HepG2 (cell line): Measurements from ENCODE around the gene FHIT. TPM values are rescaled to one million over a fixed set of nuclear protein-coding genes. Genes with fewer than 3 reads are reported as not detected.

Experiments used
- ATAC-seq: fragments of 200-7000 bp; cut with Tn5 transposase; 3 replicates; pipeline ENCODE4 v1.9.1; 2020; ENCODE audit warnings: mild to moderate bottlenecking, moderate library complexity
- BruUV-seq: library from RNA; stranded (reverse); fragments of 400-500 nt; replicated peaks from 2 replicates; lab custom pipeline; 2021; lab: Mats Ljungman, UMichigan
- CTCF ChIA-PET: fragments of 300-600 bp; formaldehyde crosslinking; extraction: SDS; loops from one replicate; lab custom pipeline; 2021; ENCODE audit warnings: low total read pairs, inconsistent platforms, low intra/inter-chr PET ratio; lab: Yijun Ruan, JAX
- POLR2A ChIA-PET: fragments of 350-600 bp; sonication (Branson Sonifier 250); formaldehyde crosslinking; loops from one replicate; lab custom pipeline; 2020; ENCODE audit warnings: antibody characterized with exemption, inconsistent platforms; lab: Yijun Ruan, JAX
- DNase-seq: peaks from one replicate; pipeline ENCODE4 v3.0.0-alpha.2; 2015; ENCODE audit warnings: low spot score
- FAIRE-seq: peaks from 3 replicates; lab custom pipeline; 2011; peaks lifted over from hg19 to GRCh38; lab: Jason Lieb, UNC
- H2AFZ ChIP-seq: one replicate; pipeline ENCODE4 v1.6.1; 2011; ENCODE audit warnings: low read length, inconsistent platforms
- H3K27ac ChIP-seq: fragments of 300-600 bp; 3 replicates; pipeline ENCODE4 v1.8.0; 2011; ENCODE audit warnings: mixed run types, mild to moderate bottlenecking, mixed read lengths, low read length, inconsistent platforms; ENCODE audit not compliant: insufficient read depth; ENCODE audit errors: extremely low read length
- H3K27me3 ChIP-seq, 2 experiments: fragments of 200-600 bp in 1 of 2; 2 replicates in 1 of 2; 3 replicates in 1 of 2; pipeline versions ENCODE4 v1.6.0 to v1.8.0; 2011; ENCODE audit warnings: low read length in 2 of 2, mild to moderate bottlenecking in 2 of 2, moderate library complexity in 2 of 2, inconsistent platforms in 1 of 2; ENCODE audit not compliant: insufficient read depth in 2 of 2, control insufficient read depth in 1 of 2
- H3K36me3 ChIP-seq, 2 experiments: fragments of 200-600 bp in 1 of 2; replicated peaks in 1 of 2; 2 replicates in 1 of 2; 3 replicates in 1 of 2; pipeline versions ENCODE4 v1.5.1 to v1.8.0; 2011; ENCODE audit warnings: low read length in 2 of 2, inconsistent platforms in 1 of 2; ENCODE audit not compliant: insufficient read depth in 2 of 2, control insufficient read depth in 1 of 2
- H3K4me1 ChIP-seq: 2 replicates; pipeline ENCODE4 v1.5.1; 2012; ENCODE audit warnings: low read length, inconsistent platforms; ENCODE audit not compliant: insufficient read depth
- H3K4me2 ChIP-seq: 2 replicates; pipeline ENCODE4 v1.6.0; 2011; ENCODE audit warnings: low read depth, low read length, inconsistent platforms
- H3K4me3 ChIP-seq, 3 experiments: fragments of 200-600 bp in 1 of 3; sonication (generic), shearing (Covaris generic) in 1 of 3; replicated peaks in 1 of 3; 2 replicates each; pipeline ENCODE4 v1.5.1; 2011 to 2016; ENCODE audit warnings: low read length in 3 of 3, inconsistent platforms in 2 of 3, low read depth in 2 of 3, mild to moderate bottlenecking in 2 of 3, control low read depth in 1 of 3, mixed read lengths in 1 of 3; ENCODE audit not compliant: insufficient read depth in 1 of 3
- H3K79me2 ChIP-seq: one replicate; pipeline ENCODE4 v1.6.1; 2011; ENCODE audit warnings: low read length, inconsistent platforms; ENCODE audit not compliant: insufficient read depth
- H3K9ac ChIP-seq: 2 replicates; pipeline ENCODE4 v1.6.0; 2011; ENCODE audit warnings: mild to moderate bottlenecking, low read depth, low read length, inconsistent platforms; ENCODE audit not compliant: insufficient read depth
- H3K9me3 ChIP-seq: 2 replicates; pipeline ENCODE4 v1.5.1; 2012; ENCODE audit warnings: mild to moderate bottlenecking, low read length
- H4K20me1 ChIP-seq: 2 replicates; pipeline ENCODE4 v1.6.0; 2011; ENCODE audit warnings: inconsistent platforms, mild to moderate bottlenecking, low read length, moderate library complexity; ENCODE audit not compliant: insufficient read depth
- EP300 ChIP-seq, 3 experiments: sonication (generic) in 1 of 3; formaldehyde crosslinking in 1 of 3; IDR thresholded peaks; 2 replicates each; pipeline versions ENCODE4 v1.5.1 to v1.6.1; 2011 to 2020; ENCODE audit warnings: low read depth in 2 of 3, low read length in 2 of 3, borderline replicate concordance in 1 of 3, improper control_type of control experiment in 1 of 3, mild to moderate bottlenecking in 1 of 3, missing genetic modification reagents in 1 of 3, moderate library complexity in 1 of 3
- GPN1 ChIP-seq: sonication (generic); formaldehyde crosslinking; IDR thresholded peaks from 2 replicates; pipeline ENCODE4 v1.5.1; 2020; ENCODE audit warnings: missing genetic modification reagents, borderline replicate concordance
- KAT2B ChIP-seq: fragments of 150-350 bp; IDR thresholded peaks from 2 replicates; pipeline ENCODE4 v1.6.1; 2014; ENCODE audit warnings: low read depth, low read length, borderline replicate concordance
- KAT8 ChIP-seq: IDR thresholded peaks from 2 replicates; pipeline ENCODE4 v1.6.1; 2016; ENCODE audit warnings: missing genetic modification reagents, missing compliant biosample characterization
- MYC ChIP-seq: sonication (generic); formaldehyde crosslinking; IDR thresholded peaks from 2 replicates; pipeline ENCODE4 v1.9.0; 2021; ENCODE audit warnings: missing genetic modification reagents, borderline replicate concordance
- PITX1 ChIP-seq: sonication (generic); formaldehyde crosslinking; IDR thresholded peaks from 2 replicates; pipeline ENCODE4 v1.5.1; 2020; ENCODE audit warnings: mild to moderate bottlenecking, missing genetic modification reagents
- RBFOX2 ChIP-seq: fragments of 200-400 bp; formaldehyde crosslinking; IDR thresholded peaks from 2 replicates; pipeline ENCODE4 v1.6.1; 2017; ENCODE audit warnings: low read depth, mild to moderate bottlenecking, low read length
- SMAD3 ChIP-seq: sonication (generic); formaldehyde crosslinking; IDR thresholded peaks from 2 replicates; pipeline ENCODE4 v1.4.0; 2020; ENCODE audit warnings: missing genetic modification reagents
- TP53 ChIP-seq: sonication (generic); formaldehyde crosslinking; conservative IDR thresholded peaks from 2 replicates; pipeline ENCODE4 v1.4.0; 2020; ENCODE audit warnings: missing genetic modification reagents
- ZBTB20 ChIP-seq: sonication (generic); formaldehyde crosslinking; IDR thresholded peaks from 2 replicates; pipeline ENCODE4 v1.8.1; 2023; ENCODE audit warnings: missing genetic modification reagents, low read depth, mild to moderate bottlenecking, borderline replicate concordance
- ZFP1 ChIP-seq: IDR thresholded peaks from 2 replicates; pipeline ENCODE4 v1.6.1; 2016
- ZNF256 ChIP-seq: sonication (generic); formaldehyde crosslinking; conservative IDR thresholded peaks from 2 replicates; pipeline ENCODE4 v1.4.0; 2020; ENCODE audit warnings: missing genetic modification reagents
- ZNF367 ChIP-seq: sonication (generic); formaldehyde crosslinking; IDR thresholded peaks from 2 replicates; pipeline ENCODE4 v1.4.0; 2020; ENCODE audit warnings: missing genetic modification reagents, borderline replicate concordance
- ZNF577 ChIP-seq: sonication (generic); formaldehyde crosslinking; IDR thresholded peaks from 2 replicates; pipeline ENCODE4 v1.4.0; 2020; ENCODE audit warnings: mild to moderate bottlenecking, low read depth, missing genetic modification reagents, borderline replicate concordance
- ZNF766 ChIP-seq: sonication (generic); formaldehyde crosslinking; IDR thresholded peaks from 2 replicates; pipeline ENCODE4 v1.5.0; 2020; ENCODE audit warnings: missing genetic modification reagents, borderline replicate concordance
- WGBS: methylation state at CpG from one replicate; pipeline ENCODE4 v1.1.6; 2017; ENCODE audit warnings: low lambda C conversion rate; 5-methylcytosine and 5-hydroxymethylcytosine counted together
- in situ Hi-C: cut with HindIII; loops from 2 replicates; pipeline ENCODE4 v1.10.0; 2017; ENCODE audit warnings: low pct_unique_long_range_greater_than_20kb; ENCODE audit not compliant: extremely low pct_ligation_motif_present
- intact Hi-C: fragments of 100-400 bp; cut with micrococcal nuclease; formaldehyde crosslinking; loops from one replicate; pipeline ENCODE4 v1.10.0; 2022; ENCODE audit not compliant: unreplicated experiment
- polyA plus RNA-seq, 8 experiments: library from polyadenylated mRNA; depleted of rRNA in 3 of 8; stranded (reverse) in 7 of 8; unstranded in 1 of 8; fragments of >200 nt; fragmentation: Illumina TruSeq in 4 of 8; extraction: Trizol in 4 of 8; gene quantifications; 2 replicates each; pipeline versions ENCODE4 v1.2.1 to v1.2.3, GENCODE V29; 2011 to 2016; ENCODE audit warnings: low read depth in 4 of 8, missing spikeins in 1 of 8, mixed read lengths in 1 of 8; ENCODE audit not compliant: insufficient read depth in 1 of 8
- total RNA-seq, 5 experiments: library from RNA; depleted of rRNA; stranded (reverse); fragments of >200 nt; fragmentation: Illumina TruSeq; extraction: Trizol; gene quantifications; 2 replicates each; pipeline ENCODE4 v1.2.3, GENCODE V29; 2016; ENCODE audit warnings: low read depth in 1 of 5
- TF ChIP-seq, protein P1 (sequence below): sonication (generic); formaldehyde crosslinking; IDR thresholded peaks from 2 replicates; pipeline ENCODE4 v1.5.1; 2020; ENCODE audit warnings: missing genetic modification reagents, mild to moderate bottlenecking, borderline replicate concordance
- TF ChIP-seq, protein P2 (sequence below): sonication (generic); formaldehyde crosslinking; IDR thresholded peaks from 2 replicates; pipeline ENCODE4 v1.8.1; 2022; ENCODE audit warnings: mild to moderate bottlenecking, missing genetic modification reagents
- TF ChIP-seq, protein P3 (sequence below): IDR thresholded peaks from 2 replicates; pipeline ENCODE4 v1.6.1; 2012; ENCODE audit warnings: low read depth, low read length, improper control_type of control experiment

FHIT gene
- total and polyA plus RNA-seq, 2 of the 13 experiments (the other 11 are each of a cell fraction or from before 2014, with no cell fraction given), result 4.0 to 4.6 TPM

DNA sequence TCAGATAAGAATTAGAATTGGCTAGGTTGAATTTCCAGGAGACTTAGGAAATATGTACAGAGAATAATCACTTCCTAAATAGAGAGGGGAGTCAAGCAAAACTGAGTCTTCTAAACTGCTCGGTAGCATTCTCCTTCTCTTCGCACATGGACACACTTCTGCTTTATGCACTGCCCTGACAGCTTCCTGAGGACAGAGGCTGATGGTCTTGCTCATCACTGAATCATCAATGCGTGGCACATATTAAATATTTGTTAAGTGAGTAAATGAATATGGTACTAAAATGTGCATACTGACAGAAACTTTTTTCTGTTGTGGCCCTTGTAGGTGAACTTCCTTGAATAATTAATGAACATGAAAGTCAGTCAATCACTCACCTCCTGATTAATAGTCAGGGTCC is 315.5 kb downstream of the FHIT start (continued):
- TF ChIP-seq, protein P1, sequence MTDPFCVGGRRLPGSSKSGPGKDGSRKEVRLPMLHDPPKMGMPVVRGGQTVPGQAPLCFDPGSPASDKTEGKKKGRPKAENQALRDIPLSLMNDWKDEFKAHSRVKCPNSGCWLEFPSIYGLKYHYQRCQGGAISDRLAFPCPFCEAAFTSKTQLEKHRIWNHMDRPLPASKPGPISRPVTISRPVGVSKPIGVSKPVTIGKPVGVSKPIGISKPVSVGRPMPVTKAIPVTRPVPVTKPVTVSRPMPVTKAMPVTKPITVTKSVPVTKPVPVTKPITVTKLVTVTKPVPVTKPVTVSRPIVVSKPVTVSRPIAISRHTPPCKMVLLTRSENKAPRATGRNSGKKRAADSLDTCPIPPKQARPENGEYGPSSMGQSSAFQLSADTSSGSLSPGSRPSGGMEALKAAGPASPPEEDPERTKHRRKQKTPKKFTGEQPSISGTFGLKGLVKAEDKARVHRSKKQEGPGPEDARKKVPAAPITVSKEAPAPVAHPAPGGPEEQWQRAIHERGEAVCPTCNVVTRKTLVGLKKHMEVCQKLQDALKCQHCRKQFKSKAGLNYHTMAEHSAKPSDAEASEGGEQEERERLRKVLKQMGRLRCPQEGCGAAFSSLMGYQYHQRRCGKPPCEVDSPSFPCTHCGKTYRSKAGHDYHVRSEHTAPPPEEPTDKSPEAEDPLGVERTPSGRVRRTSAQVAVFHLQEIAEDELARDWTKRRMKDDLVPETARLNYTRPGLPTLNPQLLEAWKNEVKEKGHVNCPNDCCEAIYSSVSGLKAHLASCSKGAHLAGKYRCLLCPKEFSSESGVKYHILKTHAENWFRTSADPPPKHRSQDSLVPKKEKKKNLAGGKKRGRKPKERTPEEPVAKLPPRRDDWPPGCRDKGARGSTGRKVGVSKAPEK (CRISPR knock-in tag), result no peak
- TF ChIP-seq, protein P2, sequence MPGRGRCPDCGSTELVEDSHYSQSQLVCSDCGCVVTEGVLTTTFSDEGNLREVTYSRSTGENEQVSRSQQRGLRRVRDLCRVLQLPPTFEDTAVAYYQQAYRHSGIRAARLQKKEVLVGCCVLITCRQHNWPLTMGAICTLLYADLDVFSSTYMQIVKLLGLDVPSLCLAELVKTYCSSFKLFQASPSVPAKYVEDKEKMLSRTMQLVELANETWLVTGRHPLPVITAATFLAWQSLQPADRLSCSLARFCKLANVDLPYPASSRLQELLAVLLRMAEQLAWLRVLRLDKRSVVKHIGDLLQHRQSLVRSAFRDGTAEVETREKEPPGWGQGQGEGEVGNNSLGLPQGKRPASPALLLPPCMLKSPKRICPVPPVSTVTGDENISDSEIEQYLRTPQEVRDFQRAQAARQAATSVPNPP, result no peak
- TF ChIP-seq, protein P3, sequence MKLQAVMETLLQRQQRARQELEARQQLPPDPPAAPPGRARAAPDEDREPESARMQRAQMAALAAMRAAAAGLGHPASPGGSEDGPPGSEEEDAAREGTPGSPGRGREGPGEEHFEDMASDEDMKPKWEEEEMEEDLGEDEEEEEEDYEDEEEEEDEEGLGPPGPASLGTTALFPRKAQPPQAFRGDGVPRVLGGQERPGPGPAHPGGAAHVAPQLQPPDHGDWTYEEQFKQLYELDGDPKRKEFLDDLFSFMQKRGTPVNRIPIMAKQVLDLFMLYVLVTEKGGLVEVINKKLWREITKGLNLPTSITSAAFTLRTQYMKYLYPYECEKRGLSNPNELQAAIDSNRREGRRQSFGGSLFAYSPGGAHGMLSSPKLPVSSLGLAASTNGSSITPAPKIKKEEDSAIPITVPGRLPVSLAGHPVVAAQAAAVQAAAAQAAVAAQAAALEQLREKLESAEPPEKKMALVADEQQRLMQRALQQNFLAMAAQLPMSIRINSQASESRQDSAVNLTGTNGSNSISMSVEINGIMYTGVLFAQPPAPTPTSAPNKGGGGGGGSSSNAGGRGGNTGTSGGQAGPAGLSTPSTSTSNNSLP, result no peak
- no peak for TF ChIP-seq ZBTB20

DNA sequence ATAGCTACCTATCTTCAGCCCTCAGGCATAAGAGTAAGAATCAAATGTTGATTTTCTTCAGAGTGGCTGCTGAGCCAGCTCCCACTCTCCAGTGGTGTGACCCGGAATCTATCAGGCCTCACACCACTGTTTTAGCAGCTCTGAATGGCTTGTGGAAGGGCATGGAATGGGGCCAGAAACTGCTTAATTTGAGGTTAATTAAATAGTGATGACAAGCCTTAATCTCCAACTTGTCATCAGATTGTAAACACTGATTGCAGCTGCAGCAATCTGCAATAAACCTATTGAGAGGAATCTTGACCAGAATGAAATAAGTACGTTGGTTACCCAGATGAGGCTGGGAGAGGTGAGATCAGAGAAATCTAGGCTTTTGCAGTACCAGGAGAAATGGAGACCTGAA is 317.4 kb downstream of the FHIT start:
- Histone ChIP-seq H3K27me3 (no peaks in the 10 kb centered on the region), H4K20me1 (no peaks in the 10 kb centered on the region), H3K9ac (no peak overlapping the region), H2AFZ (no peak overlapping the region), H3K79me2 (no peaks in the 10 kb centered on the region), H3K4me2 (no peak overlapping the region), H3K4me1 (no peaks in the 10 kb centered on the region), H3K36me3 (no peaks in the 10 kb centered on the region), H3K4me3 (no peak overlapping the region), H3K9me3 (no peaks in the 10 kb centered on the region), H3K27ac (no peak overlapping the region)
- in situ Hi-C loops (no loop called here), intact Hi-C loops (no loop called here)
- CTCF ChIA-PET, result no interaction called here
- DNase-seq (no peak), ATAC-seq (no peak), FAIRE-seq (no peak)
- POLR2A ChIA-PET, result no interaction called here
- no peak for TF ChIP-seq ZNF577 (CRISPR knock-in tag)
- TF ChIP-seq SMAD3, result no peak
- no peak for TF ChIP-seq EP300 (IDR thresholded peaks at IDR 0.05; ENCODE audit: low read depth in 2 of 2, low read length in 2 of 2)
- TF ChIP-seq EP300 (CRISPR knock-in tag; IDR thresholded peaks at IDR 0.05; ENCODE audit: borderline replicate concordance), result no peak
- no peak for TF ChIP-seq ZNF367 (CRISPR knock-in tag)
- no peak for TF ChIP-seq KAT8
- no peak for TF ChIP-seq PITX1 (CRISPR knock-in tag)
- no peak for TF ChIP-seq ZNF766 (CRISPR knock-in tag)
- no peak for TF ChIP-seq RBFOX2
- no peak for TF ChIP-seq KAT2B
- no peak for TF ChIP-seq ZNF256 (CRISPR knock-in tag)
- TF ChIP-seq ZFP1 (CRISPR knock-in tag), result no peak
- TF ChIP-seq MYC, result no peak
- TF ChIP-seq GPN1 (CRISPR knock-in tag), result no peak
- no peak for TF ChIP-seq TP53 (CRISPR knock-in tag)
- WGBS, result 86% methylated on average over 2 of the region's 2 CpGs
- no TSS peak for BruUV-seq
